Stimulated activated naive CD8-positive, alpha-beta T cell treated with anti-CD3 and anti-CD28 coated beads, Interleukin-15, Interleukin-2, amounts not matched to agents 100 U/mL and 50 U/mL, for 24 hours (primary cell): Measurements from ENCODE around the gene ARFGAP2.
A peak's percentile ranks its signal among the peaks of the same experiment; 100 is the strongest.
"Not testable (repeated sequence)": the region's sequence is repeated elsewhere in the genome, so short reads cannot be mapped to it uniquely, and the experiment has no call there.

ENCODE experiments used
- ATAC-seq: fragments of 150-1000 bp; cut with Tn5 transposase; one replicate; pipeline ENCODE4 v1.10.0; 2021
- DNase-seq: peaks from one replicate; pipeline ENCODE4 v3.0.0; 2021

ARFGAP2 gene

DNA sequence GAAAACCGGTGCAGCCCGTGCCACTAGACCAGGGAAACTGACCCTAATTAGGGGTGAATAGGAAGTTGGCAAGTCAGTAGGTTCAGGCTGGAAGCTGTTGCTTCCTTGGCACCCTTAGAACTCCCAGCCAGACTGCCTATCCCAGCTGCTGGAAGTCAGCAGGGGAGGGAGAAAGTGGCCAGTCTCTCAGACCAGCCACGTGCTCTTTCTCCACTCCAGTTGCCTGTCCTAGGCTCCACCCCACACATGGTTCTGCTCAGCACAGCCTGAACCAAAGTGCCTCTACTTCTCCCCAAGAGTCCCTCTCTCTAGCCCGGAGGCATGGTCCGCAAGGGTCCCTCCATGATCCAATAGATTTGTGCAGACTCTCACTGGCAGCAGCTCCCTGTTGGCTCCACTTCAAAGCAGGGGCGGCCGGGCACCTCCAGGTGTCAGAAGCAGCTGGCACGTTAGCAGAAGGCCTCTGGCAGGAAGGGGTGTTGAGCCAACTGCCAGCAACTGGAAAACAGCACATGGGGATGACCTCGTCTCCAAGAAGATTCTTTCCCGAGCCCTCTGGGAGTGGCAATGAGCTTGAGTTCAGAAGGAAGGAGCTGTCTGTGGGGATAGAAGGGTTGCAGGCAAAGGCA lies 27.7 kb downstream of the ARFGAP2 start:
- DNase-seq = no peak
- no peak for ATAC-seq

- no peak for DNase-seq
Measured at GRCh38 chr11:47148270-47148669, 28.4 kb downstream of the ARFGAP2 start.

DNA sequence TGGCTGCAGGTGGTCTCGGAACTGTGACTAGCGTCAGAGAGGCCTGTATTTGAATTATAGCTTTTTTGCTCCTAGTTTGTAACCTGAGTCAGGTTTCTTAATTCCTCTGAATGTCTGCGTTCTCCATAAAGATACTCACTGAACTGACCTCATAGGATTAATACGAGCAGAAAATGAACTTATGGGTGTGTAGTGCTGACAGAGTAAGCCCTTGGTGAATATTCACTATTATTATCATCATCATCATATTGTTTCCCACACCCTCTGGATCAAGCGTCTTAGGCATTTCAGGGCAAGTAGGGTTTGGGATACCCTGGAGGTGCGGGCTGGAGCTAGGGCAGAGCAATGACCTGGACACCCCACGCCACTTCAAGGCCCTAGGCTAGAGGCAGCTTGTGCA lies 29.0 kb downstream of the ARFGAP2 start:
- no peak for ATAC-seq
- no peak for DNase-seq

More at GRCh38 chr11:47148270-47148669, 28.4 kb downstream of the ARFGAP2 start:
- no peak for ATAC-seq

DNA sequence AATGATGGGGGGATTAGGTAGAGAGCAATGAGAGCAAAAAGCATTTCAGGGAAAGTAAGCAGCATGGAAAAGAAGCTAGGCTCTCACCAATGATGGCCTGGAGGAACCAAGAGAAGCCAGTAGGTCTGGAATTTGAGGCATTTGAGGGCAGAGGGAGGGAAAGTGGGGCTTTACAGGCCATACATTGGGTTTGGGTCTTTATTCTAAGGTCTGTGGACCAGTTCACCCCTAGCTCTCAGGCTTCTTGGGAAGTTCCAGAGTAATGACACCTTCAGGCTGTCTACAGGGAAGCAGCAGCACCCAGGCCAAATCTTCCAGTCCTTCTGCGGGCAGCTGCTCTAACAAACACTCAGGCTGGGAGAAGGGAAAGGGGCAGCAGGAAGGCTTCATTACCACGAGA lies 29.4 kb downstream of the ARFGAP2 start:
- ATAC-seq (no peak), DNase-seq (no peak)

- no peak for ATAC-seq
- DNase-seq = no peak
Measured at GRCh38 chr11:47144541-47144940, 32.1 kb downstream of the ARFGAP2 start.

- ATAC-seq (no peak), DNase-seq (no peak)
Measured at GRCh38 chr11:47143322-47143721, 33.4 kb downstream of the ARFGAP2 start.

DNA sequence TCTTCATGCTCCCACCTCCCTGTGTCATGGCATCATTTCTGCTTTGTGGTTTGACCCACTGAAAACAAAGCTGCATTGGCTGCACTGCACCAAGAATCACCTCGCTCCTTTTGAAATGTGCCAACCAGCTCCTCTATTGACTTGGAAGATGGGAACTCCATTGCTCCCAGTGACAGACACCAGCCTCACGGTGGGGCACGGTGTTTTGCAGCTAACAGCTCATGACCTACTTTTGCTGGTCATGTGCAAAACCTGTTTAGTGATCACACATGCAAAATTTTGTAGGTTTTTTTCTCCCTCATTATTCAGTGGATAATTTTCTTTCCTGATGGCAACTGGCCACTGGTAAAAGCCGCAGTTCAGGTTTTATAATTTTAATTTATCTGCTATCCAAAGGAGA lies 36.8 kb downstream of the ARFGAP2 start:
- no peak for ATAC-seq

DNA sequence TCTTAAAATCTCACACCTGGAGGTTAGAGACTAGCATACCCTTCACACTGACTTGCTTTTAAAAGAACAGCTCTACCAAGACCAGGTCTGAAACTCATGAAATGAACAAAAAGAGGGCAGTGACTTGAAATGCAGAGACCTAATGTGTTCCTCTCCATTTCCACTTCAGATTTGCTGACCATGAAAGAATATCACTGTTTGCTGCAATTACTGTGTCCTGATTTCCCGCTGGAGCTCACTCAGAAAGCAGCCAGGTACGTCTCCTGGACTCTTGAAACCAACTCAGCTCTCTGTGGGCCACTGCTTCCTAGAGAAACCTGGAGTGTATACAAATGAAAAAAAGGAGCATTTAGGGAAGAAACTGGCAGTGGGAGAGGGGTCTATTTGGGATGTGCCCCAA lies 39.2 kb downstream of the ARFGAP2 start:
- DNase-seq = no peak
- ATAC-seq = no peak

More for the DNA sequence above, 36.8 kb downstream of the ARFGAP2 start:
- no peak for DNase-seq

DNA sequence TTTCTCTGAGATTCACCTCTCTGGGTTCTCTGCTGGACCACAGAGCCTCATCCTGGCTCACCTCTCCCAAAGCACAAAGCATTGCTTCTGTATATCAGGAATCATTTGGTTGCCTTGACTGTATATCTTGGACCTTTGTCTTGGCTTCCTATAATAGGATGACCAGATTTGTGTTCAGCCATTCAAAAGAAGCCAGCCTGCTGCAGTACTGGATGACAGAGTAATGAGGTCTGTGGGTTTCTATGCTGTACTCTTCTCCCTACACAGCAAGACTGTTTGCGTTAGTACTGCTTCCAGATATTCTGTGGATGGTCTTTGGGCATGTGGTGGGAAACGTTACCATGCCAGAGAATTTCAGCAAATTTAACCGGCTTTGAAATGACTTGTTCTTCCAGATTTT lies 39.8 kb downstream of the ARFGAP2 start:
- no peak for ATAC-seq
- no peak for DNase-seq

GRCh38 chr11:47136327-47136726 lies 40.4 kb downstream of the ARFGAP2 start:
- DNase-seq (no peak), ATAC-seq (no peak)

DNA sequence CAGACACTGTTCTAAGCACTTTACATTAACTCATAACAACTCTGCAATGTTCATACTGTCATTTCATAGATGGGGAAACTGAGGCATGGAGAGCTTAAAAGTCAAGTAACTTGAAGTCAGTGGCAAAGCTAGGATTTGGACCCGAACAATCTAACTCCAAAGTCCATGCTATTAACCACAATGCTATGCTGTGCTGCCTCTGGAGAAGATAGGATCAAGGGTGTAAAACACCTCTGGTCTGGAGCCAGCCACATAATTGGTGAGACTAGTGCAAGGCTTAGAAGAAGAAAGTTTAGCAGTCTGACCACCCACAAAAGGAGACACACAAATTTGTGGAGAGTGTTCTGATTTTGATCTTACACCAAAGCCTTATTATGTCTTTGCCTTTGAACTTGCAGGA lies 43.7 kb downstream of the ARFGAP2 start:
- no peak for DNase-seq
- no peak for ATAC-seq

- DNase-seq = no peak
- ATAC-seq = no peak
Measured at GRCh38 chr11:47132490-47132889, 44.2 kb downstream of the ARFGAP2 start.

DNA sequence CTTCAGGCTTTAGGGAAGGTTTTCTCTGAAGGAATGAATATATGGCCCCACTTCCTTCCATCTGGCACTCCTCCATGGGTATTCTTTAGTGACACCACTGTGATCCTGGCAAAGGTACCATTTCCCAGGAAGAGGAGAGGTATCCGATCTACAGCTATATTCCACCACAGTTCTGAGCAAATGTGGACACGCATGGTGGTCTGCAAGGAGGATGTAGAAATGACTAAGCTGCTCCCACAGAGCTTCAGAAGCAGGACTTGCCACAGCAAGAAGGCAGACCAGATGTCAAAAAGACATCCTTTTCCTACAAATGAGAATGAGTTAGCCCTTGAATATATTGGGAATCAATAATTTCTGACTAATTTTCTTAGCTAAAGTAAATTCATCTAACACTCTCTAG lies 45.5 kb downstream of the ARFGAP2 start:
- ATAC-seq (no peak), DNase-seq (no peak)

GRCh38 chr11:47130543-47130942 lies 46.1 kb downstream of the ARFGAP2 start:
- DNase-seq = no peak
- no peak for ATAC-seq

- DNase-seq = no peak
- no peak for ATAC-seq
Measured at GRCh38 chr11:47127213-47127612, 49.5 kb downstream of the ARFGAP2 start.

DNA sequence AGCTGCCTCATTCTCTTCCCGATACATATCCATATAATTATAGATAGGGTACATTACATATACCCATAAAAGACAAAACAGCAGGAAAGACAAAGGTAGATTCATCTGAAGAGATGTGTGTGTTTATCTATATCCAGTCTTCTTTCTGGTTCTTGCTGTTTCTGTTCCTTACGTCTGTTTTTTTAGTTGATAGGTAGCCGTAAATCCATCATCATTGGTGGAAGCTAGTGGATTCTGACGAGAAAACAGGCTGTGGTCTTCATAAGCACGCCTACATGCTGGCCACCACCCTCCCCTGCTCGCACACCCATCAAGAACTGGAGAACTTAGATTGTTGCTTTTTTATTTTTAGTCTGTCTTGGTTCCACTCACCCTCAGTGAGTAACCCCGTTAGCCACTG lies 51.6 kb downstream of the ARFGAP2 start:
- no peak for ATAC-seq
- DNase-seq = no peak

GRCh38 chr11:47124675-47125074 lies 52.0 kb downstream of the ARFGAP2 start:
- ATAC-seq = no peak
- DNase-seq = no peak

GRCh38 chr11:47123094-47123493 lies 53.6 kb downstream of the ARFGAP2 start:
- DNase-seq (no peak), ATAC-seq (no peak)

GRCh38 chr11:47121731-47122130 lies 54.9 kb downstream of the ARFGAP2 start:
- no peak for DNase-seq
- ATAC-seq = no peak

- no peak for ATAC-seq
Measured at GRCh38 chr11:47121056-47121455, 55.6 kb downstream of the ARFGAP2 start.

DNA sequence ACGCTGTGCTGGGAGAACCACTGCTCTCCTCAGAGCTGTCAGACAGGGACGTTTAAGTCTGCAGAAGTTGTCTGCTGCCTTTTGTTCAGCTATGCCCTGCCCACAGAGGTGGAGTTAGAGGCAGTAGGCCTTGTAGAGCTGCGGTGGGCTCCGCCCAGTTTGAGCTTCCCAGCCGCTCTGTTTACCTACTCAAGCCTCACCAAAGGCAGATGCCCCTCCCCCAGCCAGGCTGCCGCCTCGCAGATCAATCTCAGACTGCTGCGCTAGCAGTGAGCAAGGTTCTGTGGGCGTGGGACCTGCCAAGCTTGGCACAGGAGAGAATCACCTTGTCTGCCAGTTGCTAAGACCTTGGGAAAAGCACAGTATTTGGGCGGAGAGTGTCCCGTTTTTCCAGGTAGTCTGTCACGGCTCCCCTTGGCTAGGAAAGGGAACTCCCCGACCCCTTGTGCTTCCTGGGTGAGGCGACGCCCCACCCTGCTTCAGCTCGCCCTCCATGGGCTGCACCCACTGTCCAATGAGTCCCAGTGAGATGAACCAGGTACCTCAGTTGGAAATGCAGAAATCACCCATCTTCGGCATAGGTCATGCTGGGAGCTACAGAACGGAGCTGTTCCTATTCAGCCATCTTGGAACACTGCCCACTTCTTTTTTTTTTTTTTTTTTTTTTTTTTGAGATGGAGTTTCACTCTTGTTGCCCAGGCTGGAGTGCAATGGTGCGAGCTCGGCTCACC lies 57.6 kb downstream of the ARFGAP2 start:
- ATAC-seq = not testable (repeated sequence)
- peak; percentile 9 for DNase-seq

More at GRCh38 chr11:47121056-47121455, 55.6 kb downstream of the ARFGAP2 start:
- no peak for DNase-seq
